HG03159 (cell line): ENCODE measurements around the gene CAMKMT.

Experiments used
- ATAC-seq: cut with Tn5 transposase; IDR thresholded peaks from one replicate; pipeline ENCODE4 v1.9.1; 2021; ENCODE audit warnings: mild to moderate bottlenecking, moderate library complexity; ENCODE audit not compliant: unreplicated experiment

The CAMKMT gene

DNA sequence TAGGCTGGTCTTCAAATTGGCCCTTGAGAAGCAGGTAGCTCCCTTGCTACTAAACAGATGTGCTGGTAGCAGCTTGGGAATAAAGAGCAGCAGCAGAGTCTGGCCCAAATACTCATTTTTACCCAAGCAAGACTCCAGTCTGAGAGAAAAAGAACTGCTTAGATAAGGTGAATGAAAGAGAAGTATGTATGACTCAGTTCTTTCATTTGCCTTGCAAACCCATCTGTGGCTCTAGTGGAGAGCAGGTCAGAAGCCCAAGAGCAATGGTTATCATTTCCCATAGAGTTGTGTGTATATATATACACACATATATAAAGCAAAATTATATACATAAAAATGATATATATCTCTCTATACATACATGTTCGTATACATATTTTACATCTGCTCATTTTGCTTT lies 80.3 kb downstream of the CAMKMT start:
- ATAC-seq = no peak

DNA sequence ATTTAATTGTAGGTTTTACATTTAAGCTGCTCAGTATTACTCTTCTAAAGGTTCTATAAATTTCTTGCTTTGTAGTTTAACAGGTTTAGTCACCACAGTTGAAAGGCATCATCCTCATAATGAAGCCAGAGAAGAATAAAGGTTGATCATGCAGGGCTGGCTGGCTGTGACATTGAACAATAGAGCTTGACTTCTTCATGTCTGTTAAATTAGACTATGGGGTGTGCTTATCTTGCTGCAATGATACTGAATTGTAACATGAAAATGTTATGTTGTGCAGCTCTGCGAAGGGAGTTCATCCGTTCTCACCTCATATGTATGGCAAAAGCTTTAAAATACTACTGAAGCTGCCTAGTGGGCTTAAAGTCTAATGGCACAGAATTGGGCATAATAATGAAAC lies 81.8 kb downstream of the CAMKMT start:
- ATAC-seq = no peak

DNA sequence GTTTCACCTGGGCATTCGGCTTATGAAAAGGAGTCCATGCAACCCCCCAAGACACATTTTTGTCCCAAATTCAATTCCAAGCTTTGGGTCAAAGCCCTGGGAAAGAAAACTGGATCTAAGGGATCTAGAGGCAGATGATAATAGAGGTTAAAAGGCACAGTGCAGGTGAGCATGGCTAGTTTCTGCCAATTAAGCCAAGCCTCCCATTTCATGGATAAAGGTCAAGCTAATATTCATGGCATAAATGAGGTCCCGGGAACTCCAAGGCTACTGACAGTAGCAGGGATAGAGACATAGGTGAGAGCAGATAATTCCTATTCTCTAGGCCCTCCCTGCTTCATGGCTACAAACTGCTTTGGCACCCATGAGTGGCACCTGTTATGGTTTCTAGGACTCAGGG lies 83.1 kb downstream of the CAMKMT start:
- ATAC-seq = no peak

DNA sequence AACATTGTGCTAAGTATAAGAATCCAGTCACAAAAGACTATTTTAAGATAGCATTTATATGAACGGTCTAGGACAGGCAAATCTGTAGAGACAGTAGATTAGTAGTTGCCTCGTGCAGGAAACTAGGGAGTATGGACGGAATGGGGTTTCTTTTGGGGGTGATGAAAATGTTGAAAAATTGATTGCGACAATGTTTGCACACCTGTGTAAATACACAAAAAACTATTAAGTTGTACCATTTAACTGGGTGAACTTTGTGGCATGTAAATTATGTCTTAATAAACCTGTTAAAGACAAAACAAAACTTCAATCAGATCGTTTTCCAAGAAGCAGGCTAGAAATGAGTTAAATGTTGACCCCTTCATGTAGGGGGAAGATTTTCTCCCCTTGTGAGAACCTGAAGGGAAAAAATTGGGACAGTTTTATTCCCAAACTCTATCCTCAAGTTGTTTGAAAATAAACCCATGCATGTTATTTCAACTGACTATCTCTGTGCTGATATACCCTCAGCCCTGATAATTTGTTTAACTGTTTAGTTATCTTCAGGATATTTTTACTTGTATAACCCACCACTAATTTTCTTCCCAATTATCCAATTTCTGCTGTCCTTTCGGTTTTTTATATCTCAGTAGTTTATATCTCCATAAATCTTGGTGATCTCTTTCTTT lies 87.2 kb downstream of the CAMKMT start:
- no peak for ATAC-seq

DNA sequence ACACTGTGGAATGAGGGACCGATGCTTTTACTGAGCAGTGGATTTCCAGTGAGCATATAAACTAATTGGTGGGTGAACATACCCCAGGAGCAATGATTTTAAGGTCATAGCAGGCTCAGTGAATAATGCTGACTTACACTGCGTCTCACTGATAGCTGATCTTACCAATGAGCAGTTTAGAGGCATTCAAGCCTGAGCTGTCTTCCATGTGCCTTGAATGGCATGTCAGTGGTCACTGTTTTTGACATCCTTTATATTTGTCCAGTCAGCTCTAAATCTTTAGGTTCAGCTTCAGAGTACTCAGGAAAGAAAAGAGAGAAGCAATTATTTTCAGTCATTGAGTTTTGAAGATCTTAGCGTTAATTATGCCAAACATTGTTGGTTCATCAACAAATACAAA lies 88.3 kb downstream of the CAMKMT start:
- ATAC-seq = no peak

DNA sequence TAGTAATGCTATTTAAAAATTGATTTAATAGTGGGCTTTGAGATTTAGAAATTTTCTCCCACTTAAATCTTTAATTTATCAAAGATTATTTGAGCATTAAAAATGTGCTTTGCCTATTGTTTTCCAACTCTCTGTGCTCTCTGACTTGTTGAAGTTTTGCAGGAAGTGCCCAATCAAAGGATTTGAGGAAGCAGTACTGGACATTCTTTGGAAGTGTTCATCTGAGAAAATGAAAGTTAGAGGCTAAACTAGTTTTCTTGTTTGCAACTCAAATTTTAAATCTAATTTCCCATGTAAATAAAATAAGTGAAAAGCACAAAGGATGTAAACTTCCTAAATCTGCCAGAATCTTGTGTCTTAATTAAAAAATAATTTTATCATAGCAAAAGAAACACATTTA lies 89.1 kb downstream of the CAMKMT start:
- no peak for ATAC-seq

DNA sequence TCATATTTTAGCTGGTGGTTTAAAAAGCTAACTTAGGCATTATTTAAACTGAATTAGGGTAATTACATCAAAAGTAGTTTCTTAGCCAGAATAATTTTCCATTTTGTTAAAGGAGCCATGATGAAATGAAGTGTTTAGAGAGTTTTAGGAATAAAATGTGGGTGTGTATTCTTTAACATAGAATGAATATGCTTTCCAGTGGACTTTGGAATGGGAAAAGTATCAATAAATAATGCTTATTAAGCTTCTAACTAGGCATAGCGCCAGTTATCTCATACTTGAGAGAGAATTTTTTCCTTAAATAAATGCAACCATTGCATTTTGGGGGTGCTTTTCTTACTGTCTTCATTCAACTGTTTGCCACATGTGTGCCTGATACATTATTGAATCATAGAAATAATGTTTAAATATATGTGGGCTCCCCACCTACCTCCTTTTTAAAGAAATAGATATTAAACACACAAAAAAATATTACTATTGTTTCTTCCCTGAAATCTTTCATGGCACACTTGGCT lies 90.4 kb downstream of the CAMKMT start:
- no peak for ATAC-seq

DNA sequence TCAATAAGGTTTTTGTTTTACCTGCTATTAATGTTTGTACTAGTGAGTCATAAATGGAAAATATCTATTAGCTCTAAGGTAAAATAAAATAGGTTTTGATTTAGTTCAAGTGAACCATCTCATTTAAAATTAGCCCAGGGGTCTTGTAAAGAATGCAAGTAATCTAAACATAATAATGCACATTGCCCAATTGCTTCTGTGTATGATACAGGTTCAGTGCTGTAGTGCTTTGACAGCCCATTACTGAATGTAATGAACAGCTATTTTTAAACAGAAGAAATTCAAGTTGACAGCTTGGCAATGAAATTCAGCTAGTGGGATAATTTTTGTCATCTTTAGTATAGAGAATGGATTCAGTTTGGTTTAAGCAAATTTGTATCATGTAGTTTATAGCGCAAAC lies 91.5 kb downstream of the CAMKMT start:
- no peak for ATAC-seq

DNA sequence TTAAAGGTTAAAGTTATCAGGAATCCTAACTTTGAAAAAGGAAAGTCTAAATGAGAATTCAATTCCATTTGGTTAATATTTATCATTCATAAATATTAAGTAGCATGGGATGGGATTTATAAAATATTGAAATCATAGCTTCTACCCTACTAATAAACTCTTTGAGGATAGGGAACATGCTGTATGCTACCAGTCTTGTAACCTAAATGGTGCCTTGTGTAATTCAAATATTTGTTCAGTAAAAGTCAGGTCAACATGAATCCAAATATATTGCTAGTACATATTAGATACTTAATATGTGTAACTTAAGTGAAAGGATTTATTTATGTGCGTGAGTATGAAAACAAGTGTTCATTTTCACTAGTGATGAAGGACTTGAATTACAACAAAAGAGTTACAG lies 94.1 kb downstream of the CAMKMT start:
- ATAC-seq = no peak

DNA sequence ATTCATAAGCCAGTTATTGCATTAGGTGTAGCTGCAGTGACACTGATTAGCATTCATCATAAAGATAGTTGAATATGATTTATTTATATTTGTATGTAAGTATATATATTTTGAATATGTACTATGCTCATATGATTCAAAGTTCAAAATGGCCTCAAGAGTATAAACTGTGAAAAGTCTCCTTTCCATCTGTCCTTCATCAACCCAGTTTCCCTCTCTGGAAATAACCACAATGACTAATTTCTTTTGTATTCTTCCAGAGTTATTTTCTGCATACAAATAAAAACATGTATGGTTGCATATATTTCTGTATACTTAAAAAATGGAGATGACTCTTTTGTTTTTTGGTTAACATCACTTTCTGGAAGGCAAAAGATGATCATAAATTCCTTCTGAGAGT lies 95.2 kb downstream of the CAMKMT start:
- ATAC-seq = no peak

DNA sequence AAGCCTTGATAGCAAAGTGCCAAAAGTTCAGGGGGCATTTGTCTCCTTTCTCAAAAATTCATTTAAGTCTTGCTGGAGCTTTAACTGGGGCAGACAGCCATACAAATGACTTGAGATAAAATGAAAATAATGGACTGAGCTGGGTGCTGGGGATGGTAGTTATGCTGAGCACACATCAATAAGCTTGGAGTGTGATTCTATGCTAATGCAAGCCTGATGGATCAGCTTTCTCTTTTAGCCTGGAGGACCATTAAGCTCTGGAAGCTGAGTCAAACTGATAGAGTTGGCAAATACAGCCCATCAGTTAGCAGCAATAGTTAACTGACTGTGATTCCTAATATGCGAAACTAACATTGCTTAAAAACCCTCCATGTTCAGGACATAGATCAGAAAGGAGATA lies 98.0 kb downstream of the CAMKMT start:
- ATAC-seq = no peak

DNA sequence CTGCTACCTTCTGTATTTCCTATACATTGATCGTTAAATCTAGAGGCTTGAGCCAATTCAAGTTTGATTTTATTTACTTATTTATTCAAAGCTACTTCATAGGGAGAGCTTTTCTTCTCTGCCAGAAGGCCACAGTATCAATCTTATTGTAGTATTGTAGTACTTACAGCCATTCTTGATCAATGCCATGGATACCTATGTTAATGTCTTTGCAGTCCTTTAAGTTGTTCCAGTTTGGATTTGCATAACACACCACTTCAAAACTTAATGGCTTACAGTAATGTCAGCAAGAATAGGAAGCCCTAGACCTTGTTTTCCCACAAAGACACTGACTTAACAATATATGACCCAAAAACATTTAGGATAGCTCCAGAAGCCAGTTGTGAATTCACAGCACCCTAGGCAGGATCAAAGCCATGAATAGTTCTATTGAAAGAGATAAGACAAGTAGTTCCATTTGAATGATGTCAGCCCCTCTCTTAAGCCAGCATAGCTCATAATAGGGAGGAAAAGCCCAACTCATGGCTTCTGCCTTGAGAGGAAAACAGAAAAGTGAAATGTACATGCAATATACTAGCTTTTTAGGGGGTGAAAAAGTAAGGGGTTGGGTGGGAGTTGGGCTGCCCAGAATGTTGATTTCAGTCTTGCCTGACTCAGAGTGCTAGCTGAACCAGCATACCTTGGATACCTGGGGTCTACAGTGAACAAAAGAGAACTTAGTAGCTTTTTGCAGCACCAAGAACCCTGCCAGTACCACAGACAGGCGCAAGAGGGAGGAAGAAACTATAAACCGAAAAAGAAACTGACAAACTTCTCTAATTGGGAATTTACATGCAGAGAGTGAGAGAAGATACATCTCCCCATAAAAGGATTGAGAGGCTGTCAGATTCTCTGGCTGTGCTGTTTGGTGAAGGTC lies 101.4 kb downstream of the CAMKMT start:
- ATAC-seq = no peak

DNA sequence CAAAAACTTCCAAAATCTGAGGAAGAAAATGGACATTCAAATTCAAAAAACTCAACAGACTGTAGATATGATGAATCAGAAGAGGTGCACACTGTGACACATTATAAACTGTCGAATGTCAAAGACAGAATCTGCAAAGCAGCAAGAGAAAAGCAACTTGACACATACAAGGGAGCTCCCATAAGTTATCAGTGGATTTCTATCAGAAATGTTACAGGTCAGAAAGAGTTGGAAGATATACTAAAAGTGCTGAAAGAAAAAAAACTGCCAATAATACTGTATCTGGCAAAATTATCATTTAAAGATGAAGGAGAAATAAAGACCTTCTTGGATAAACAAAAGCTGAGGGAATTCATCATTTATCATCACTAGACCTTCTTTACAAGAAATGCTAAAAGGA lies 102.7 kb downstream of the CAMKMT start:
- no peak for ATAC-seq

DNA sequence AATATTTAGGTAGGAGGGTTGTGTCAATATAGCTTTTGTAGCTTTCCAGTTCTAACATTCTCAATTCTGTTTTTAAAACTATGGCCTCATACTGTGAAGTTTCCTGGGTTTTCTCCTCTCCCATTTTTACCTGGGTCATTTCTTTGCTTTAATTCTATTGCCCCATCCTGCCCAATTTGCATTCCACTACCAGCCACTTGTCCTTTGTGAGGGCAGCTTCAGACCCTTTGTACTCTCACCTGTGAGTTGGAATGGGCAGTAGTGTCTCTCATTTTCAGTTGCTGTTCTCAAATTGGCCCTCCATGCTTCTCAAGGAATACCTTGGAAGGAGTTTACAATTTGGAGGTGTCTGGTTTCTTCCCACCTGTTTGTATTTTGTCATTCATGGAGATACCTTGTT lies 108.4 kb downstream of the CAMKMT start:
- ATAC-seq = no peak

DNA sequence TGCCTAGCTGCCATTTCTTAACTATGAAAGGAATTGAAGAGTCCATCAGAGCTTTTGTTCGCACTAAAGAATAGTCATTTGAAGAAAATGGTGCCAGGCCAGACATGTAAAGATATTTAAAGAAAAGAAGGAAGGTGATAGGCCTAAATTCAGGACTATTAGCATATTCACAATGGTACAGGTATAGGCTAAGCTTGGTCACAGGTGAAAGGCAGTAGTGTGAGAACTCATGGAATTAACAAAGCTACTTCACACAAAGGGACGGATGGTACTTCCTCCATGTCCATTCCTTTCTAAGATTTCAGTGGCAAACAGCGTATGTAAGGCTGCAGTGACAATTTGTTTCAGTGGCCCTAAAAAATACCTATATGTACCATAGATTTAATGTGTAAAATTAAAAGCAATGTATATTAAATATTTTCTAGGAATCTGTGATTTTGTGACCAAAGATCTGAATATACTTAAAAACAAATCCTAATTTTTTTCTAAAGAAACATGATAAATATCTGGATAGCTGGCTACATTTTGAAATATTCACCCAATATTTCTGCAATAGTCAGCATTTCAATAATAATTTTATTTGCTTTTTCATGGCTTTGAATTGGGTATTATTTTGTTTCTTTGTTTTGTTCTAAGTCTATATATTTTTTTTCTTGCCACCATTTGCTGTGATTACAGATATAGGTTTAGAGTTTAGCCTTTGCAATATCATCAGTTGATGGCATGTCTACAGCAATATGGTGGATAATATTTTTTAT lies 116.1 kb downstream of the CAMKMT start:
- ATAC-seq = no peak

DNA sequence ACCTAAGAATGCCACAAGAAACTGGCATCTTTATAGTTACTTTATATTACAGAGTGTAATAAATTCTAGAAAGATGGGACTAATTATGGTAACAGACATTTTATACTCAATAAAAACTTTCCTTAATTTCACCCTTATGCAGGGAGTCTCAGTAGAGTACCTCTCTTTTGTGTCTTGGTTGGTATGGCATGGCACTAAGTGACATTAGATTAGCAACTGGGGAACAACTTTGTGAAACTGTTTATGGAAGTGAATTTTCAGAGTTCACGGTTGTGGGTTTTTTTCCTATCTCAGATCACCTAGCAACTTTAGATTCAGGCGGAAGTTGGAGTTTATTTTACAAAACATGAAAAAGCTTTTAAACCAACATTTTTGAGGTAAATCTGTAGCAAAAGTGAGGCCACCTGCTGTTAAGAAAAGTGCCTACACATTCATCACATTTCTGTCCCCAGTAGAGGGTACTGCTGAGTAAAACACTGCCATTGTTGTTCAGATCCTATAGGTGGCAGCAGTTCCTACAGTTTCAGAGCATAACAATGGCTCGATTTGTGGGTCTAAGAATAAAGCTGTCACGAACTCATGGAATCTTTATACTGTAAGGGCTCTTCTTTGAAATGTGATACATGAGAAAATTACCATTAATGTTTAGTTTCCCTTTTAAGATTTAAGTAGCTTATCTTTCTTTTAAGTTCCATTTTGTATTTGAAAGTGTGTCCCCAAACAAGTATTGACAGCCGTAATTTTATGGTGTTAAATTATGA lies 117.6 kb downstream of the CAMKMT start:
- ATAC-seq = peak; percentile 90

DNA sequence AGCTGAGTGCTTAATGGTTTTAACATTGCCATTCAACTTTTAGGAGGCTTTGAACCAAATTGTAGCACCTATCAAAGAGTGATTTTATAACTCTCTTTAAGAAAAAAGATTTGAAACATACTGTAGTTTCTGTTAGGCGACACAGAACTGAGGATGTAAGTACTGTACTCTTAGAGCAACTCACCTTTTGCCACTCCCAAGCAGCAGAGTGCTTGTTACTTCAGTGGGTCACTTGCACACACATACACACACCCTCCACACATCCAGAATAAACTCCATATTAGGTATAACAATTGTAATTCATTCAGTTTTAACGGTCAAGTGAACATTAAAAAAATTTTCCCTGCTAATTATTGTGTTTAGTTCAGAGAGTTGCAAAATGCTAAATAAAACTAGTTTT lies 118.3 kb downstream of the CAMKMT start:
- ATAC-seq = no peak

DNA sequence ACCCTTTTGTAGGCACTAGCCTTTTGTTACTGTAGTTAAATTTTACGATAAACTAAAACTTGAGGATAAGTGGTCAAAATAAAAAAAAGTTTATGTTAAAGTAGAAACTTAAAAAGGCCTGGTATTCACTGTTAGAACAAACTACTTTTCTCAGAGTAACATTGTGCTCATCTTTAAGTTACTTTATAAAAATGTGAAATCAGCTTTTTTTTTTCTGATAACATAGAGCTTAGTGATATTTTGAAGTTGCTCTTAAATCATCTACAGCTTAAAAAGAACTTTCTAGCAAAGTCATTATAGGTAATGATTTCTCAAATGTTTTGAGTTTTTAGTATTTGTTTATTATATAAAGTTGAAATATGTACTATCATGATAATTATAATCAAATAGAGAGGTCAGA lies 125.3 kb downstream of the CAMKMT start:
- no peak for ATAC-seq

DNA sequence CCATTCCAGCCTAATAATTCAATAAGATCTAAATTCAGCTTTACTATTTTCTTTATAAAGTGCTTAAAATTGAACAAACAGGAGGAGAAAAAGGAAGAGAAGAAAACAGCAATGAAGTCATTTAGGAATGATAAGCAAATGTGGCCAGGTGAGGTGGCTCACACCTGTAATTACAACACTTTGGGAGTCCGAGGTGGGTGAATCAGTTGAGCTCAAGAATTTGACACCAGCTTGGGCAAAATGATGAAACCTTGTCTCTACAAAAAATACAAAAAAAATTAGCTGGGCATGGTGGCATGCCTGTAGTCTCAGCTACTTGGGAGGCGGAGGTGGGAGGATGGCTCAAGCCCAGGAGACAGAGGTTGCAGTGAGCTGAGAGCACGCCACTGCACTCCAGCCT lies 129.0 kb downstream of the CAMKMT start:
- no peak for ATAC-seq

DNA sequence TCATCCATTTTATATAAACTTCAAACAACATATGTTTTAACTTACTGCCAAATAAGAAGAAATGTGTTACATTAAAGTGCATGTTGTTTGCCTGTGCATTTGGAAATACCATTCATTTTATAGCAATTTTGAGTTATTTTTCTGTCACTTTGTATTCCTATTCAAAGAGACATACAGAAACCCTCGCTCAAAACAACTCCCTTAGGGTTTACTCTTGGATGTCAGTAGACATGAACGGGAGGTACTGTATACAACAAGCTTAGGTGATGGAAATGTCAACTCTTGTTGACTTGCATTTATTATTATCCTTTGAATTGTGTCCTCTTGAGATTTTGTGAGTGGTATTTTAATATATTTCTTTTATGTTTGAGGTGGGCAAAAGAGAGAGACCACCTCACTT lies 132.3 kb downstream of the CAMKMT start:
- no peak for ATAC-seq

DNA sequence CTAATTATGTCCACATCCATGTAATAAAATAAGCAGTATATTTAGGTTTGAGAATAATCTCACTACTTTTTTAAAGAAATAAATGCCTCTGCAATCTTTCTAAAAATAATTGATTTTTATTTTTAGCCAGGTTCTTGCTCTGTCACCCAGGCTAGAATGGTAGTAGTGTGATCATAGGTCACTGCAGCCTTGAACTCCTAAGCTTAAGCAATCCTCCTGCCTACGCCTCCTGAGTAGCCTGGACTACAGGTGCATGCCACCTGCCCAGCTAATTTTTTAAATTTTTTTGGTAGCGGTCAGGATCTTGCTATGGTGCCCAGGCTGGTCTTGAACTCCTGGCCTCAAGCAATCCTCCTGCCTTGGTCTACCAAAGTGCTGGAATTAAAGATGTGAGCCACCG lies 133.3 kb downstream of the CAMKMT start:
- no peak for ATAC-seq
